HFFc6 (cell line): ENCODE results near the gene GALP. TPM values are rescaled to one million over a fixed set of nuclear protein-coding genes. Genes with fewer than 3 reads are reported as not detected.

Source experiments
- DNase-seq: peaks from one replicate; pipeline ENCODE4 v3.0.0-alpha.2; 2018
- H3K27ac Mint-ChIP-seq: 2 replicates; pipeline ENCODE4 v1.8.0; 2020; ENCODE audit warnings: mild to moderate bottlenecking, mixed read lengths
- H3K27me3 Mint-ChIP-seq: 2 replicates; pipeline ENCODE4 v1.8.0; 2021; ENCODE audit warnings: mild to moderate bottlenecking, moderate library complexity, mixed read lengths; ENCODE audit not compliant: insufficient read depth
- H3K36me3 Mint-ChIP-seq: 2 replicates; pipeline ENCODE4 v1.8.0; 2021; ENCODE audit warnings: low read depth, mixed read lengths
- H3K4me1 Mint-ChIP-seq: 2 replicates; pipeline ENCODE4 v1.8.0; 2020; ENCODE audit warnings: low read depth, mixed read lengths
- H3K4me3 Mint-ChIP-seq: 2 replicates; pipeline ENCODE4 v1.8.0; 2020; ENCODE audit warnings: mild to moderate bottlenecking, moderate library complexity, mixed read lengths
- H3K9me3 Mint-ChIP-seq: 2 replicates; pipeline ENCODE4 v1.8.0; 2020; ENCODE audit warnings: mild to moderate bottlenecking, mixed read lengths
- CTCF ChIP-seq: fragments of 200-600 bp; sonication (generic); IDR thresholded peaks from 2 replicates; pipeline ENCODE4 v1.5.0; 2021; ENCODE audit warnings: antibody characterized with exemption, mild to moderate bottlenecking
- total RNA-seq, 6 experiments: library from RNA; stranded (reverse); fragmentation: NEBNext Ultra II Directional; extraction: Animal tissue kit (Norgen Biotek cat#: 25700); gene quantifications; 2 replicates in 1 of 6; 3 replicates in 5 of 6; pipeline ENCODE4 v1.2.3, GENCODE V29; 2021

The GALP gene
- total RNA-seq, 6 experiments from 2014 or later: not detected

GRCh38 chr19:56161534-56161933 is 14.3 kb upstream of the GALP start:
- no peak overlapping the region for H3K27ac Mint-ChIP-seq
- no peak for TF ChIP-seq CTCF
- H3K36me3 Mint-ChIP-seq: peaks cover 21% of the 10 kb centered on the region
- H3K27me3 Mint-ChIP-seq: peaks cover 6% of the 10 kb centered on the region
- H3K4me1 Mint-ChIP-seq: no peaks in the 10 kb centered on the region
- DNase-seq: no peak
- H3K4me3 Mint-ChIP-seq: no peak overlapping the region
- H3K9me3 Mint-ChIP-seq: peaks cover 7% of the 10 kb centered on the region; the same call in 1 of the 2 replicates

GRCh38 chr19:56162258-56162657 is 13.6 kb upstream of the GALP start:
- H3K9me3 Mint-ChIP-seq: peaks cover 7% of the 10 kb centered on the region; the same call in 1 of the 2 replicates
- DNase-seq: no peak
- no peak overlapping the region; the same call in 1 of the 2 replicates for H3K27ac Mint-ChIP-seq
- H3K4me1 Mint-ChIP-seq: no peaks in the 10 kb centered on the region
- H3K27me3 Mint-ChIP-seq: peaks cover 8% of the 10 kb centered on the region
- H3K4me3 Mint-ChIP-seq: no peak overlapping the region
- TF ChIP-seq CTCF: no peak
- H3K36me3 Mint-ChIP-seq: peaks cover 21% of the 10 kb centered on the region

DNA sequence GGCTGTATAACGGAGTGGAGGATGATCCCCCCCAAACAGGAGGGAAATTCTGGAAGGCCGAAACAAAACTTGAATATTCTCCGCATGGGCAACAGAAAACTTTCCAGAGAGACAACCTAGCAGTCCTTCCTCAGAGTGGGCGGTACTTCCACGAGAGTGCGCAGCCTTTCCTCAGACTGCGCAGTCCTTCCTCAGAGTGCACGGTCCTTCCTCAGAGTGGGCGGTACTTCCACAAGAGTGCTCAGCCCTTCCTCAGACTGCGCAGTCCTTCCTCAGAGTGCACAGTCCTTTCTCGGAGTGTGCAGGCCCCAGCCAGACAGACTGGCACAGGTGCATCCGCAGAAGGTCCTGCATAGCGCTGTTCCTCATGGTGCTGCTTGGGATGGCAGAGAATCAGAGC is 12.7 kb upstream of the GALP start:
- H3K27ac Mint-ChIP-seq: no peak overlapping the region
- peaks cover 8% of the 10 kb centered on the region for H3K27me3 Mint-ChIP-seq
- peaks cover 7% of the 10 kb centered on the region; the same call in 1 of the 2 replicates for H3K9me3 Mint-ChIP-seq
- H3K4me3 Mint-ChIP-seq: no peak overlapping the region
- peaks cover 15% of the 10 kb centered on the region for H3K36me3 Mint-ChIP-seq
- DNase-seq: no peak
- no peak for TF ChIP-seq CTCF
- H3K4me1 Mint-ChIP-seq: no peaks in the 10 kb centered on the region

DNA sequence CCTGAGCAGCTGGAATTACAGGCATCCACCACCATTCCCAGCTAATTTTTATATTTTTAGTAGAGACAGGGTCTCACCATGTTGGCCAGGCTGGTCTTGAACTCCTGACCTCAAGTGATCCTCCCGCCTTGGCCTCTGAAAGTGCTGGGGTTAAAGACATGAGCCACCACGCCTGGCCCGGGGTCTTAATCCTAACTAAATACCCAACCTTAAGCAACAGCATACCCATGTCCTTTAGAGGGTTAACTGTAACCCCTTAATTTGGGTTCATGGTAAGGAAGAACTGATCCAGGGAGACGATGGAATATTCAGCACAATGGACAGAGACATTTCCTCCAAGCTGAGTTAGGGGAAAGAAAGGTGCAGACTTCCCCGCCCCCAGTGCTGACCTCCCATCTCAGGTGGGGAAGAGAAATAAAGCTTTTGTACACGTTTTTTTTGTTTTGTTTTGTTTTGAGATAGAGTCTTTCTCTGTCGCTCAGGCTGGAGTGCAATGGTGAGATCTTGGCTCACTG is 8.7 kb upstream of the GALP start:
- DNase-seq: no peak
- H3K4me1 Mint-ChIP-seq: no peaks in the 10 kb centered on the region
- H3K27ac Mint-ChIP-seq: no peak overlapping the region
- no peak overlapping the region for H3K4me3 Mint-ChIP-seq
- no peak for TF ChIP-seq CTCF
- peaks cover 4% of the 10 kb centered on the region for H3K27me3 Mint-ChIP-seq
- H3K36me3 Mint-ChIP-seq: 0 out of 2 replicates have a peak, but pooled peaks cover 3% of the 10 kb centered on the region
- H3K9me3 Mint-ChIP-seq: peaks cover 6% of the 10 kb centered on the region; the same call in 1 of the 2 replicates

- H3K27ac Mint-ChIP-seq: no peak overlapping the region
- H3K4me3 Mint-ChIP-seq: no peak overlapping the region
- no peak for DNase-seq
- TF ChIP-seq CTCF: no peak
- no peaks in the 10 kb centered on the region for H3K4me1 Mint-ChIP-seq
- no peaks in the 10 kb centered on the region for H3K36me3 Mint-ChIP-seq
- H3K27me3 Mint-ChIP-seq: peaks cover 15% of the 10 kb centered on the region
- H3K9me3 Mint-ChIP-seq: no peaks in the 10 kb centered on the region
Measured at GRCh38 chr19:56170261-56170660, 5.5 kb upstream of the GALP start.

DNA sequence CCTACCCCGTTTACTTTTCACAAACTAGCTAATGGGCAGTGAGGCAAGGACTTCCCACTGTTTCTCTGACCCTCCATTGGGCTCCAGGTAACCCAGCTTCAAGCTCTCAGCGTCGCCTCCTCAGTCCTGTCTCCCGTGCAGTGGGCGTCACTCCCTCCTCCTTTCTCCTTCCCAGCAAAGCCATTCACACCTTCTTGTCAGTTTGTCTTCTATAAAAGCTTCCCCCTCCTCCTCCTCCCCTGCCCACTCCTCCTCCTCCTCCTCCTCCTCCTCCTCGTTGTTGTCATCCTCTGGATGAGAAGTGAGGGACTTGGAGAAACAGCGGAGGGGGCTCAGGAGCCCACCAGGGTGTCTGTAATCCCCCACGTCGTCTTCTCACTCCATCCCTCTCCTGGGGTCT is 1.7 kb upstream of the GALP start:
- DNase-seq: no peak
- no peaks in the 10 kb centered on the region for H3K36me3 Mint-ChIP-seq
- no peaks in the 10 kb centered on the region for H3K4me1 Mint-ChIP-seq
- no peak overlapping the region for H3K27ac Mint-ChIP-seq
- no peaks in the 10 kb centered on the region for H3K9me3 Mint-ChIP-seq
- H3K27me3 Mint-ChIP-seq: peaks cover 12% of the 10 kb centered on the region
- TF ChIP-seq CTCF: no peak
- no peak overlapping the region for H3K4me3 Mint-ChIP-seq
